ENCODE data around the gene DYNC1H1.
"Not testable (repeated sequence)": the region's sequence is repeated elsewhere in the genome, so short reads cannot be mapped to it uniquely, and the experiment has no call there.

The DYNC1H1 gene

GRCh38 chr14:101963656-101964296, 597 bp upstream of the DYNC1H1 start:
- DNase-seq (ENCODE audit: low read depth) = no peak

- DNase-seq (ENCODE audit: low read depth) = no peak
Observed at GRCh38 chr14:101965181-101965544, 790 bp downstream of the DYNC1H1 start.

GRCh38 chr14:101965770-101966722, 1.7 kb downstream of the DYNC1H1 start:
- no peak for DNase-seq (ENCODE audit: low read depth)

GRCh38 chr14:101966742-101967141, 2.4 kb downstream of the DYNC1H1 start:
- DNase-seq (ENCODE audit: low read depth) = no peak

GRCh38 chr14:101968186-101968585, 3.8 kb downstream of the DYNC1H1 start:
- DNase-seq (ENCODE audit: low read depth) = no peak

- no peak for DNase-seq (ENCODE audit: low read depth)
Observed at GRCh38 chr14:101969481-101969880, 5.1 kb downstream of the DYNC1H1 start.

GRCh38 chr14:101970830-101971400, 6.5 kb downstream of the DYNC1H1 start:
- no peak for DNase-seq (ENCODE audit: low read depth)

- not testable (repeated sequence) for DNase-seq (ENCODE audit: low read depth)
Observed at GRCh38 chr14:101971458-101971857, 7.1 kb downstream of the DYNC1H1 start.

GRCh38 chr14:101972126-101972866, 7.9 kb downstream of the DYNC1H1 start:
- DNase-seq (ENCODE audit: low read depth) = peak; percentile 99

GRCh38 chr14:101973356-101973755, 9.0 kb downstream of the DYNC1H1 start:
- DNase-seq (ENCODE audit: low read depth) = no peak

GRCh38 chr14:101975231-101975630, 10.9 kb downstream of the DYNC1H1 start:
- no peak for DNase-seq (ENCODE audit: low read depth)

- no peak for DNase-seq (ENCODE audit: low read depth)
Observed at GRCh38 chr14:101977311-101978071, 13.1 kb downstream of the DYNC1H1 start.

- DNase-seq (ENCODE audit: low read depth) = no peak
Observed at GRCh38 chr14:101979666-101980065, 15.3 kb downstream of the DYNC1H1 start.

- no peak for DNase-seq (ENCODE audit: low read depth)
Observed at GRCh38 chr14:101980251-101980650, 15.9 kb downstream of the DYNC1H1 start.

GRCh38 chr14:101980700-101981099, 16.3 kb downstream of the DYNC1H1 start:
- peak; percentile 93 for DNase-seq (ENCODE audit: low read depth)

- DNase-seq (ENCODE audit: low read depth) = no peak
Observed at GRCh38 chr14:101982621-101983020, 18.2 kb downstream of the DYNC1H1 start.

GRCh38 chr14:101984831-101985230, 20.5 kb downstream of the DYNC1H1 start:
- not testable (repeated sequence) for DNase-seq (ENCODE audit: low read depth)

GRCh38 chr14:101985957-101986356, 21.6 kb downstream of the DYNC1H1 start:
- no peak for DNase-seq (ENCODE audit: low read depth)

GRCh38 chr14:101986953-101987352, 22.6 kb downstream of the DYNC1H1 start:
- DNase-seq (ENCODE audit: low read depth) = no peak

- no peak for DNase-seq (ENCODE audit: low read depth)
Observed at GRCh38 chr14:101988377-101988776, 24.0 kb downstream of the DYNC1H1 start.

GRCh38 chr14:101991352-101991751, 27.0 kb downstream of the DYNC1H1 start:
- DNase-seq (ENCODE audit: low read depth) = no peak

Measured in HS-5 (cell line).